HepG2 (cell line): ENCODE results near the gene DENND4B. TPM values are rescaled to one million over a fixed set of nuclear protein-coding genes. Genes with fewer than 3 reads are reported as not detected.

Source experiments
- ATAC-seq: fragments of 200-7000 bp; cut with Tn5 transposase; 3 replicates; pipeline ENCODE4 v1.9.1; 2020; ENCODE audit warnings: mild to moderate bottlenecking, moderate library complexity
- BruUV-seq: library from RNA; stranded (reverse); fragments of 400-500 nt; replicated peaks from 2 replicates; lab custom pipeline; 2021; lab: Mats Ljungman, UMichigan
- CTCF ChIA-PET: fragments of 300-600 bp; formaldehyde crosslinking; extraction: SDS; loops from one replicate; lab custom pipeline; 2021; ENCODE audit warnings: low total read pairs, inconsistent platforms, low intra/inter-chr PET ratio; lab: Yijun Ruan, JAX
- POLR2A ChIA-PET: fragments of 350-600 bp; sonication (Branson Sonifier 250); formaldehyde crosslinking; loops from one replicate; lab custom pipeline; 2020; ENCODE audit warnings: antibody characterized with exemption, inconsistent platforms; lab: Yijun Ruan, JAX
- DNase-seq: peaks from one replicate; pipeline ENCODE4 v3.0.0-alpha.2; 2015; ENCODE audit warnings: low spot score
- FAIRE-seq: peaks from 3 replicates; lab custom pipeline; 2011; peaks lifted over from hg19 to GRCh38; lab: Jason Lieb, UNC
- H2AFZ ChIP-seq: one replicate; pipeline ENCODE4 v1.6.1; 2011; ENCODE audit warnings: low read length, inconsistent platforms
- H3K27ac ChIP-seq: fragments of 300-600 bp; 3 replicates; pipeline ENCODE4 v1.8.0; 2011; ENCODE audit warnings: mixed run types, mild to moderate bottlenecking, mixed read lengths, low read length, inconsistent platforms; ENCODE audit not compliant: insufficient read depth; ENCODE audit errors: extremely low read length
- H3K27me3 ChIP-seq, 2 experiments: fragments of 200-600 bp in 1 of 2; 2 replicates in 1 of 2; 3 replicates in 1 of 2; pipeline versions ENCODE4 v1.6.0 to v1.8.0; 2011; ENCODE audit warnings: low read length in 2 of 2, mild to moderate bottlenecking in 2 of 2, moderate library complexity in 2 of 2, inconsistent platforms in 1 of 2; ENCODE audit not compliant: insufficient read depth in 2 of 2, control insufficient read depth in 1 of 2
- H3K36me3 ChIP-seq, 2 experiments: fragments of 200-600 bp in 1 of 2; replicated peaks in 1 of 2; 2 replicates in 1 of 2; 3 replicates in 1 of 2; pipeline versions ENCODE4 v1.5.1 to v1.8.0; 2011; ENCODE audit warnings: low read length in 2 of 2, inconsistent platforms in 1 of 2; ENCODE audit not compliant: insufficient read depth in 2 of 2, control insufficient read depth in 1 of 2
- H3K4me1 ChIP-seq: 2 replicates; pipeline ENCODE4 v1.5.1; 2012; ENCODE audit warnings: low read length, inconsistent platforms; ENCODE audit not compliant: insufficient read depth
- H3K4me2 ChIP-seq: 2 replicates; pipeline ENCODE4 v1.6.0; 2011; ENCODE audit warnings: low read depth, low read length, inconsistent platforms
- H3K4me3 ChIP-seq, 3 experiments: fragments of 200-600 bp in 1 of 3; sonication (generic), shearing (Covaris generic) in 1 of 3; replicated peaks in 1 of 3; 2 replicates each; pipeline ENCODE4 v1.5.1; 2011 to 2016; ENCODE audit warnings: low read length in 3 of 3, inconsistent platforms in 2 of 3, low read depth in 2 of 3, mild to moderate bottlenecking in 2 of 3, control low read depth in 1 of 3, mixed read lengths in 1 of 3; ENCODE audit not compliant: insufficient read depth in 1 of 3
- H3K79me2 ChIP-seq: one replicate; pipeline ENCODE4 v1.6.1; 2011; ENCODE audit warnings: low read length, inconsistent platforms; ENCODE audit not compliant: insufficient read depth
- H3K9ac ChIP-seq: 2 replicates; pipeline ENCODE4 v1.6.0; 2011; ENCODE audit warnings: mild to moderate bottlenecking, low read depth, low read length, inconsistent platforms; ENCODE audit not compliant: insufficient read depth
- H3K9me3 ChIP-seq: 2 replicates; pipeline ENCODE4 v1.5.1; 2012; ENCODE audit warnings: mild to moderate bottlenecking, low read length
- H4K20me1 ChIP-seq: 2 replicates; pipeline ENCODE4 v1.6.0; 2011; ENCODE audit warnings: inconsistent platforms, mild to moderate bottlenecking, low read length, moderate library complexity; ENCODE audit not compliant: insufficient read depth
- ARNT2 ChIP-seq: sonication (generic); formaldehyde crosslinking; IDR thresholded peaks from 2 replicates; pipeline ENCODE4 v1.8.0; 2022; ENCODE audit warnings: mild to moderate bottlenecking, low read depth, missing genetic modification reagents, moderate library complexity
- ETV5 ChIP-seq: IDR thresholded peaks from 2 replicates; pipeline ENCODE4 v1.6.1; 2018; ENCODE audit warnings: missing biosample characterization, missing genetic modification reagents, inconsistent platforms, borderline replicate concordance
- IRF2 ChIP-seq: IDR thresholded peaks from 2 replicates; pipeline ENCODE4 v1.6.1; 2018; ENCODE audit warnings: missing genetic modification reagents, missing compliant biosample characterization
- JARID2 ChIP-seq: sonication (generic); formaldehyde crosslinking; IDR thresholded peaks from 2 replicates; pipeline ENCODE4 v1.8.1; 2023; ENCODE audit warnings: missing genetic modification reagents, inconsistent platforms; ENCODE audit not compliant: insufficient replicate concordance
- KDM6A ChIP-seq: IDR thresholded peaks from 2 replicates; pipeline ENCODE4 v1.6.1; 2016; ENCODE audit warnings: low read depth
- PCBP2 ChIP-seq: fragments of 200-400 bp; formaldehyde crosslinking; optimal IDR thresholded peaks from 2 replicates; pipeline ENCODE3; 2018; ENCODE audit warnings: low read length, low read depth; ENCODE audit not compliant: poor library complexity, severe bottlenecking
- POLR2A ChIP-seq, 2 experiments: IDR thresholded peaks; 2 replicates each; pipeline ENCODE4 v1.6.1; 2011; ENCODE audit warnings: low read depth in 2 of 2, low read length in 2 of 2, mild to moderate bottlenecking in 1 of 2, moderate library complexity in 1 of 2; ENCODE audit not compliant: insufficient read depth in 1 of 2
- SCMH1 ChIP-seq: sonication (generic); formaldehyde crosslinking; IDR thresholded peaks from 2 replicates; pipeline ENCODE4 v1.9.0; 2021; ENCODE audit warnings: missing genetic modification reagents, mild to moderate bottlenecking, borderline replicate concordance
- ZBTB42 ChIP-seq: sonication (generic); formaldehyde crosslinking; IDR thresholded peaks from 2 replicates; pipeline ENCODE4 v1.5.0; 2020; ENCODE audit warnings: mild to moderate bottlenecking, missing genetic modification reagents
- ZFAT ChIP-seq: sonication (generic); formaldehyde crosslinking; conservative IDR thresholded peaks from 2 replicates; pipeline ENCODE4 v1.8.1; 2023; ENCODE audit warnings: missing genetic modification reagents, inconsistent platforms
- ZFP36L2 ChIP-seq: sonication (generic); formaldehyde crosslinking; IDR thresholded peaks from 2 replicates; pipeline ENCODE4 v1.4.0; 2020; ENCODE audit warnings: missing genetic modification reagents
- ZMAT3 ChIP-seq: sonication (generic); formaldehyde crosslinking; conservative IDR thresholded peaks from 2 replicates; pipeline ENCODE4 v1.7.0; 2021; ENCODE audit warnings: missing genetic modification reagents
- ZNF414 ChIP-seq: sonication (generic); formaldehyde crosslinking; IDR thresholded peaks from 2 replicates; pipeline ENCODE4 v1.5.0; 2020; ENCODE audit warnings: missing genetic modification reagents
- ZNF484 ChIP-seq: sonication (generic); formaldehyde crosslinking; IDR thresholded peaks from 2 replicates; pipeline ENCODE4 v1.5.1; 2020; ENCODE audit warnings: mild to moderate bottlenecking, low read depth, missing genetic modification reagents, borderline replicate concordance
- ZNF513 ChIP-seq: sonication (generic); formaldehyde crosslinking; conservative IDR thresholded peaks from 2 replicates; pipeline ENCODE4 v1.5.0; 2020; ENCODE audit warnings: missing genetic modification reagents
- ZNF567 ChIP-seq: sonication (generic); formaldehyde crosslinking; IDR thresholded peaks from 2 replicates; pipeline ENCODE4 v1.8.1; 2023; ENCODE audit warnings: mild to moderate bottlenecking, missing genetic modification reagents, borderline replicate concordance
- ZNF776 ChIP-seq: sonication (generic); formaldehyde crosslinking; IDR thresholded peaks from 2 replicates; pipeline ENCODE4 v1.4.0; 2020; ENCODE audit warnings: mild to moderate bottlenecking, missing genetic modification reagents
- WGBS: methylation state at CpG from one replicate; pipeline ENCODE4 v1.1.6; 2017; ENCODE audit warnings: low lambda C conversion rate; 5-methylcytosine and 5-hydroxymethylcytosine counted together
- in situ Hi-C: cut with HindIII; loops from 2 replicates; pipeline ENCODE4 v1.10.0; 2017; ENCODE audit warnings: low pct_unique_long_range_greater_than_20kb; ENCODE audit not compliant: extremely low pct_ligation_motif_present
- intact Hi-C: fragments of 100-400 bp; cut with micrococcal nuclease; formaldehyde crosslinking; loops from one replicate; pipeline ENCODE4 v1.10.0; 2022; ENCODE audit not compliant: unreplicated experiment
- polyA plus RNA-seq, 8 experiments: library from polyadenylated mRNA; depleted of rRNA in 3 of 8; stranded (reverse) in 7 of 8; unstranded in 1 of 8; fragments of >200 nt; fragmentation: Illumina TruSeq in 4 of 8; extraction: Trizol in 4 of 8; gene quantifications; 2 replicates each; pipeline versions ENCODE4 v1.2.1 to v1.2.3, GENCODE V29; 2011 to 2016; ENCODE audit warnings: low read depth in 4 of 8, missing spikeins in 1 of 8, mixed read lengths in 1 of 8; ENCODE audit not compliant: insufficient read depth in 1 of 8
- total RNA-seq, 5 experiments: library from RNA; depleted of rRNA; stranded (reverse); fragments of >200 nt; fragmentation: Illumina TruSeq; extraction: Trizol; gene quantifications; 2 replicates each; pipeline ENCODE4 v1.2.3, GENCODE V29; 2016; ENCODE audit warnings: low read depth in 1 of 5
- TF ChIP-seq, protein P1 (sequence below): sonication (generic); formaldehyde crosslinking; IDR thresholded peaks from 2 replicates; pipeline ENCODE4 v1.8.0; 2022; ENCODE audit warnings: missing genetic modification reagents, low read depth, mild to moderate bottlenecking, borderline replicate concordance
- TF ChIP-seq, protein P2 (sequence below): sonication (generic); formaldehyde crosslinking; IDR thresholded peaks from 2 replicates; pipeline ENCODE4 v1.4.0; 2020; ENCODE audit warnings: missing genetic modification reagents, mild to moderate bottlenecking, borderline replicate concordance

Gene DENND4B
- total and polyA plus RNA-seq, 2 of the 13 experiments (the other 11 are each of a cell fraction or from before 2014, with no cell fraction given), result 15.1 to 20.3 TPM

- H2AFZ ChIP-seq, result no peak overlapping the region
- FAIRE-seq, result no peak
- TF ChIP-seq JARID2 (CRISPR knock-in tag) (no peak), ETV5 (no peak), SCMH1 (CRISPR knock-in tag) (no peak), POLR2A (IDR thresholded peaks at IDR 0.05; ENCODE audit: insufficient read depth in 1 of 2, low read depth in 2 of 2, low read length in 2 of 2) (no peak), ZNF567 (CRISPR knock-in tag) (no peak), ZNF484 (CRISPR knock-in tag) (no peak), IRF2 (no peak), ZMAT3 (CRISPR knock-in tag) (no peak), ZBTB42 (no peak), KDM6A (CRISPR knock-in tag) (no peak), ZFP36L2 (CRISPR knock-in tag) (no peak), ZNF776 (CRISPR knock-in tag) (no peak), ZNF414 (CRISPR knock-in tag) (no peak), ZFAT (0 out of 2 replicates have a peak, but pooled peaks have one; percentile 50), PCBP2 (no peak), ARNT2 (CRISPR knock-in tag) (no peak), ZNF513 (CRISPR knock-in tag) (no peak)
- TF ChIP-seq, protein P1, sequence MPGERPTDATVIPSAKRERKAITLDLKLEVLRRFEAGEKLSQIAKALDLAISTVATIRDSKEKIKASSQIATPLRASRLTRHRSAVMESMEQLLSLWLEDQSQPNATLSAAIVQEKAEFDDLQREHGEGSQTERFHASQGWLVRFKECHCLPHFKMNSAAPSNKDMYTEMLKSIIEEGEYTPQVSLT, result no peak
- TF ChIP-seq, protein P2, sequence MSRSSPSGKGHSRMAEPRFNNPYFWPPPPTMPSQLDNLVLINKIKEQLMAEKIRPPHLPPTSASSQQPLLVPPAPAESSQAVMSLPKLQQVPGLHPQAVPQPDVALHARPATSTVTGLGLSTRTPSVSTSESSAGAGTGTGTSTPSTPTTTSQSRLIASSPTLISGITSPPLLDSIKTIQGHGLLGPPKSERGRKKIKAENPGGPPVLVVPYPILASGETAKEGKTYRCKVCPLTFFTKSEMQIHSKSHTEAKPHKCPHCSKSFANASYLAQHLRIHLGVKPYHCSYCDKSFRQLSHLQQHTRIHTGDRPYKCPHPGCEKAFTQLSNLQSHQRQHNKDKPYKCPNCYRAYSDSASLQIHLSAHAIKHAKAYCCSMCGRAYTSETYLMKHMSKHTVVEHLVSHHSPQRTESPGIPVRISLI, result no peak
These were observed 30.3 kb upstream of the DENND4B start for GRCh38 chr1:153976819-153977249.

More at GRCh38 chr1:153976819-153977249, 30.3 kb upstream of the DENND4B start:
- DNase-seq, result no peak
- intact Hi-C loops, result no loop called here
- Histone ChIP-seq H4K20me1 (no peaks in the 10 kb centered on the region), H3K4me1 (peaks cover 25% of the 10 kb centered on the region), H3K9me3 (no peaks in the 10 kb centered on the region), H3K27me3 (no peaks in the 10 kb centered on the region), H3K27ac (peak overlapping the region; percentile 88), H3K79me2 (peaks cover 16% of the 10 kb centered on the region), H3K9ac (peak overlapping the region; percentile 88), H3K4me3 (peak overlapping the region; percentile 72 to 79 (median 77)), H3K36me3 (peaks cover 1 to 19% of the 10 kb centered on the region in 2 experiments; a peak in 4 of 5 replicates), H3K4me2 (peak overlapping the region; percentile 97)
- 0% methylated on average over 13 of the region's 16 CpGs for WGBS
- POLR2A ChIA-PET, result interaction anchor here (0.9 to 4.4 kb wide), 13 partner anchors 10 to 249 kb away, joined by 3 to 209 read pairs (median 13); partner anchors contain the start of genes CREB3L4, CRTC2, DENND4B and GATAD2B
- in situ Hi-C loops, result no loop called here
- BruUV-seq, result no TSS peak
- ATAC-seq, result no peak
- CTCF ChIA-PET, result no interaction called here
